K562 (cell line): ENCODE data around the gene CCR7. TPM values are rescaled to one million over a fixed set of nuclear protein-coding genes. Genes with fewer than 3 reads are reported as not detected.
A peak's percentile ranks its signal among the peaks of the same experiment; 100 is the strongest.

Experiments
- DLX4 ChIP-seq: fragments of 250-450 bp; sonication (Bioruptor Pico); IDR thresholded peaks from 2 replicates; pipeline ENCODE4 v1.6.1; 2021; ENCODE audit warnings: mild to moderate bottlenecking
- E4F1 ChIP-seq: fragments of 250-450 bp; sonication (Bioruptor Pico); IDR thresholded peaks from 2 replicates; pipeline ENCODE4 v1.5.0; 2021; ENCODE audit warnings: mild to moderate bottlenecking, borderline replicate concordance
- ELF4 ChIP-seq: fragments of 450-650 bp; formaldehyde crosslinking; IDR thresholded peaks from 2 replicates; pipeline ENCODE4 v1.4.0; 2022; ENCODE audit warnings: missing genetic modification characterization
- GATAD2B ChIP-seq: fragments of 450-650 bp; IDR thresholded peaks from 2 replicates; pipeline ENCODE4 v1.6.1; 2017; ENCODE audit warnings: mild to moderate bottlenecking, borderline replicate concordance
- IRF1 ChIP-seq: sonication (generic); formaldehyde crosslinking; IDR thresholded peaks from 2 replicates; pipeline ENCODE4 v1.8.0; 2022; ENCODE audit warnings: missing genetic modification reagents, mild to moderate bottlenecking, borderline replicate concordance
- MNT ChIP-seq, 2 experiments: fragments of 450-650 bp; conservative IDR thresholded peaks; 2 replicates each; pipeline ENCODE4 v1.6.1; 2017; ENCODE audit warnings: mild to moderate bottlenecking in 2 of 2, moderate library complexity in 2 of 2
- NCOR1 ChIP-seq: fragments of 450-650 bp; IDR thresholded peaks from 2 replicates; pipeline ENCODE4 v1.6.1; 2016; ENCODE audit warnings: mild to moderate bottlenecking, moderate library complexity
- OTX1 ChIP-seq: fragments of 450-650 bp; formaldehyde crosslinking; IDR thresholded peaks from 2 replicates; pipeline ENCODE4 v1.4.0; 2022; ENCODE audit warnings: mild to moderate bottlenecking
- PATZ1 ChIP-seq: fragments of 250-450 bp; sonication (Bioruptor Pico); IDR thresholded peaks from 2 replicates; pipeline ENCODE4 v1.5.0; 2020; ENCODE audit warnings: mild to moderate bottlenecking, borderline replicate concordance
- SREBF1 ChIP-seq: fragments of 150-350 bp; IDR thresholded peaks from 2 replicates; pipeline ENCODE4 v1.6.1; 2014; ENCODE audit warnings: antibody characterized with exemption, low read depth, low read length, borderline replicate concordance
- STAT5A ChIP-seq: IDR thresholded peaks from 2 replicates; pipeline ENCODE4 v1.6.1; 2012; ENCODE audit warnings: low read length, inconsistent platforms, borderline replicate concordance
- THRA ChIP-seq: fragments of 450-650 bp; IDR thresholded peaks from 2 replicates; pipeline ENCODE4 v1.6.1; 2017; ENCODE audit warnings: mild to moderate bottlenecking, moderate library complexity
- ZBTB7A ChIP-seq: IDR thresholded peaks from 2 replicates; pipeline ENCODE4 v1.6.1; 2011; ENCODE audit warnings: low read depth, mild to moderate bottlenecking, low read length, moderate library complexity, borderline replicate concordance; ENCODE audit not compliant: control insufficient read depth
- ZNF511 ChIP-seq: sonication (generic); formaldehyde crosslinking; IDR thresholded peaks from 2 replicates; pipeline ENCODE4 v1.8.0; 2022; ENCODE audit warnings: mild to moderate bottlenecking, missing genetic modification reagents
- polyA plus RNA-seq, 8 experiments: library from polyadenylated mRNA; depleted of rRNA in 4 of 8; stranded (reverse) in 5 of 8; unstranded in 3 of 8; fragments of >200 nt; fragmentation: Nextera tagmentation in 2 of 8; fragmentation: Illumina TruSeq in 1 of 8; extraction: Ambion mirVana in 2 of 8; extraction: Trizol in 1 of 8; gene quantifications; 2 replicates each; pipeline versions ENCODE4 v1.2.1 to v1.2.3, GENCODE V29; 2011 to 2014; ENCODE audit warnings: inconsistent platforms in 1 of 8, missing spikeins in 1 of 8
- total RNA-seq, 7 experiments: library from RNA; depleted of rRNA in 6 of 7; stranded (reverse); fragments of >200 nt in 6 of 7; fragmentation: Illumina TruSeq in 2 of 7; extraction: Trizol in 2 of 7; gene quantifications; 2 replicates each; pipeline versions ENCODE4 v1.2.1 to v1.2.3, GENCODE V29; 2011 to 2021; ENCODE audit warnings: low replicate concordance in 1 of 7

The CCR7 gene
- total and polyA plus RNA-seq, 9 of the 15 experiments (the other 6 are each of a cell fraction or from before 2014, with no cell fraction given), result 0.14 to 1.4 (median 0.56) TPM

- TF ChIP-seq E4F1 (CRISPR knock-in tag) (no peak), GATAD2B (no peak; the same call in 1 of the 2 replicates), PATZ1 (CRISPR knock-in tag) (no peak), ZNF511 (CRISPR knock-in tag) (no peak), OTX1 (0 out of 2 replicates have a peak, but pooled peaks have one; percentile 51), SREBF1 (no peak), IRF1 (no peak), ZBTB7A (peak; percentile 94), NCOR1 (peak; percentile 95), STAT5A (peak; percentile 76), DLX4 (CRISPR knock-in tag) (no peak), ELF4 (CRISPR knock-in tag) (peak; percentile 77; the same call in 1 of the 2 replicates), MNT (conservative IDR thresholded peaks at IDR 0.05) (peak in 1 of 2 experiments; percentile 69; a peak in 2 of 4 replicates), THRA (no peak)
Observed at GRCh38 chr17:40536295-40537171, 28.7 kb downstream of the CCR7 start (continued).
